Upper lobe of right lung (tissue), 1 donor: ENCODE results near the gene MAGOH. TPM values are rescaled to one million over a fixed set of nuclear protein-coding genes. Genes with fewer than 3 reads are reported as not detected.

Experiments
- ATAC-seq: fragments of 200-7000 bp; cut with Tn5 transposase; one replicate; pipeline ENCODE4 v1.9.1; 2020; ENCODE audit warnings: mild to moderate bottlenecking, moderate library complexity
- DNase-seq: peaks from one replicate; pipeline ENCODE4 v3.0.0-alpha.2; 2020
- H3K27ac ChIP-seq: fragments of 200-600 bp; one replicate; pipeline ENCODE4 v1.8.0; 2022
- H3K27me3 ChIP-seq: fragments of 200-600 bp; one replicate; pipeline ENCODE4 v1.8.0; 2022; ENCODE audit warnings: mild to moderate bottlenecking
- H3K36me3 ChIP-seq: fragments of 200-600 bp; one replicate; pipeline ENCODE4 v1.8.0; 2022
- H3K4me1 ChIP-seq: fragments of 200-600 bp; one replicate; pipeline ENCODE4 v1.8.0; 2022
- H3K4me3 ChIP-seq: fragments of 200-600 bp; one replicate; pipeline ENCODE4 v1.8.0; 2022; ENCODE audit warnings: mild to moderate bottlenecking
- H3K9me3 ChIP-seq: fragments of 200-600 bp; one replicate; pipeline ENCODE4 v1.8.0; 2022
- intact Hi-C: fragments of 100-400 bp; cut with DNase I; formaldehyde crosslinking; loops from one replicate; pipeline ENCODE4 v1.11.0; 2022
- total RNA-seq: library from RNA; stranded (reverse); fragmentation: NEBNext Ultra II Directional; extraction: Animal tissue kit (Norgen Biotek cat#: 25700); gene quantifications from one replicate; pipeline ENCODE4 v1.2.1, GENCODE V29; 2021
- TF ChIP-seq, protein P1 (sequence below): fragments of 200-600 bp; IDR thresholded peaks from one replicate; pipeline ENCODE4 v1.8.0; 2022; ENCODE audit warnings: antibody characterized with exemption
- donor health status: DM: no; HTN: yes; CAD: no; lungs with severe emphysema.

The MAGOH gene
- total RNA-seq, 1 donor from 2014 or later: 38.8 TPM

DNA sequence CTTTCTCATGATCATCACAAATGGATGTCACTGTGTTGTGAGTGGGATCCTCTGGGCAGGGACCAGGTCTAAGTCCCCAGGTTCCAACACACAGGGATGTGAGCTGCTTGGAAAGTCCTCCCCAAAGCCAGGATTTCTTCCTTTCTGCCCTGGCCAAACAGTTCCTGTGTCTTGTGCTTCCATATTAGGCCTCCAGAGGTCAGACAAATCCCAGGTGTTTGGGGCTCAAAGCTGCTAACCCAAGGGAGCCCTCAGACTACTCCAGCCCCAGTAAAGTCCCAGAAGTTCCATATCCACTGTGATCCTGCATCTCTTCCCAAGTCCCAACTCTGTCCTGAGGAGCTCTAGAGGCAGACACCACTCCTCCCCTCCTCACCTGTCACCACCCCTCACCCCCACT is 27.7 kb upstream of the MAGOH start:
- no peak for DNase-seq
- TF ChIP-seq, protein P1, sequence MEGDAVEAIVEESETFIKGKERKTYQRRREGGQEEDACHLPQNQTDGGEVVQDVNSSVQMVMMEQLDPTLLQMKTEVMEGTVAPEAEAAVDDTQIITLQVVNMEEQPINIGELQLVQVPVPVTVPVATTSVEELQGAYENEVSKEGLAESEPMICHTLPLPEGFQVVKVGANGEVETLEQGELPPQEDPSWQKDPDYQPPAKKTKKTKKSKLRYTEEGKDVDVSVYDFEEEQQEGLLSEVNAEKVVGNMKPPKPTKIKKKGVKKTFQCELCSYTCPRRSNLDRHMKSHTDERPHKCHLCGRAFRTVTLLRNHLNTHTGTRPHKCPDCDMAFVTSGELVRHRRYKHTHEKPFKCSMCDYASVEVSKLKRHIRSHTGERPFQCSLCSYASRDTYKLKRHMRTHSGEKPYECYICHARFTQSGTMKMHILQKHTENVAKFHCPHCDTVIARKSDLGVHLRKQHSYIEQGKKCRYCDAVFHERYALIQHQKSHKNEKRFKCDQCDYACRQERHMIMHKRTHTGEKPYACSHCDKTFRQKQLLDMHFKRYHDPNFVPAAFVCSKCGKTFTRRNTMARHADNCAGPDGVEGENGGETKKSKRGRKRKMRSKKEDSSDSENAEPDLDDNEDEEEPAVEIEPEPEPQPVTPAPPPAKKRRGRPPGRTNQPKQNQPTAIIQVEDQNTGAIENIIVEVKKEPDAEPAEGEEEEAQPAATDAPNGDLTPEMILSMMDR: no peak
- Histone ChIP-seq H3K4me3 (no peak overlapping the region), H3K27me3 (no peaks in the 10 kb centered on the region), H3K36me3 (no peaks in the 10 kb centered on the region), H3K9me3 (no peaks in the 10 kb centered on the region), H3K27ac (no peak overlapping the region), H3K4me1 (no peaks in the 10 kb centered on the region)
- no peak for ATAC-seq
- intact Hi-C loops: no loop called here

GRCh38 chr1:53265581-53265980 is 27.3 kb upstream of the MAGOH start:
- no peaks in the 10 kb centered on the region for H3K9me3 ChIP-seq
- DNase-seq: no peak
- intact Hi-C loops: no loop called here
- H3K4me3 ChIP-seq: no peak overlapping the region
- TF ChIP-seq, protein P1: no peak
- no peak overlapping the region for H3K27ac ChIP-seq
- H3K36me3 ChIP-seq: peaks cover 4% of the 10 kb centered on the region
- no peaks in the 10 kb centered on the region for H3K4me1 ChIP-seq
- ATAC-seq: no peak
- H3K27me3 ChIP-seq: no peaks in the 10 kb centered on the region

DNA sequence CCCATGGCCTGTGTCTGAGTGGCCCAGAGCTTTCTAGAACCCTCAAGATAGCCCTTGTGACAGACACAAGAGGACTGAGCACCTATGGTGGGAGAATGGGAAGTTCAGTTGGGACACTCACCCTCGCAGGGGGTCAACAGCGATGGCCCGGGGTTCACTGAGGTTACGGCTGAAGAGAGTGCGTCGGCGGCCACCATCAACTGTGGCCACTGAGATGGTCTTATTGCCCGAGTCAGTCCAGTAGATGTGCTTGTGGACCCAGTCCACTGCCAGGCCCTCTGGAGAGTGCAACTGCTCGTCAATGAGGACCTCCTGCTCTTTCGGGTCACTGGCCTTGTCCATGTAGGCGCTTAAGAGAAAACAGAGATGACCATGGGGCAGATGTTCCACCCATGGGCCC is 25.7 kb upstream of the MAGOH start:
- Histone ChIP-seq H3K36me3 (peaks cover 4% of the 10 kb centered on the region), H3K9me3 (no peaks in the 10 kb centered on the region), H3K27me3 (no peaks in the 10 kb centered on the region), H3K27ac (no peak overlapping the region), H3K4me3 (no peak overlapping the region), H3K4me1 (no peaks in the 10 kb centered on the region)
- intact Hi-C loops: no loop called here
- no peak for ATAC-seq
- no peak for DNase-seq
- TF ChIP-seq, protein P1: no peak

GRCh38 chr1:53262000-53262399 is 23.7 kb upstream of the MAGOH start:
- no peaks in the 10 kb centered on the region for H3K9me3 ChIP-seq
- H3K27me3 ChIP-seq: no peaks in the 10 kb centered on the region
- no peaks in the 10 kb centered on the region for H3K4me1 ChIP-seq
- TF ChIP-seq, protein P1: no peak
- no peak for ATAC-seq
- H3K27ac ChIP-seq: no peak overlapping the region
- H3K36me3 ChIP-seq: peaks cover 4% of the 10 kb centered on the region
- no peak for DNase-seq
- no peak overlapping the region for H3K4me3 ChIP-seq
- intact Hi-C loops: no loop called here

DNA sequence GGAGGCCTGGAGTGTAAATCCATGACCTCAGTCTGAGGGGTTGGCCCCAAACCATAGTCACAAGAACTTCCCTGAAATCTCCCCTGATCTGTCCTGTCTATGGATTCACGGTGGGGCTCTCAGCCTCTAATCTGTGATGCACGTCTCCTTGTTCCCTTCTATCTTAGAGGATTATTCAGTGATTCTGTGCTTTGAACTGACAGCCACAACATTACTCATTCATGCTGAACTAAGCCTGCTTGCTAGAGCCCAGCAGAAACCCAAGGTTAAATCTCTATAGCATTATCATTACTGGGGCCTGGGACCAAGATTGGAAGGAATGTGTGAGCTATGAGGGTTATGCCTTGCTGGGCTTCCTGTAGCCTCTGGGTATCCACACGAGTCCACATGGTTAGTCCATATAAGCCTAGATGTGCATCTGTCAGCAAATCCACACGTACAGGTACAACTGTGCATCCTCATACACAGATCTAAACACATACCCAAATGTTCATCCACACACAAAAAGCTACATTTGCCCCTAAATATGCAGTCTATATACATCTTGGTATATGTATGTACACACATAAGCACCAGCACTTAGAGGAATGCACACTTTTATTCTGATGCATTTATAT is 22.4 kb upstream of the MAGOH start:
- no peak for ATAC-seq

More for the DNA sequence above, 22.4 kb upstream of the MAGOH start:
- intact Hi-C loops: no loop called here
- Histone ChIP-seq H3K27ac (no peak overlapping the region), H3K27me3 (no peaks in the 10 kb centered on the region), H3K36me3 (peaks cover 4% of the 10 kb centered on the region), H3K4me3 (no peak overlapping the region), H3K9me3 (no peaks in the 10 kb centered on the region), H3K4me1 (no peaks in the 10 kb centered on the region)
- DNase-seq: no peak
- TF ChIP-seq, protein P1: no peak
